Measurements from ENCODE around the gene LUZP2.

GRCh38 chr11:24886880-24887619, 390.2 kb downstream of the LUZP2 start:
- TF ChIP-seq, protein P1, sequence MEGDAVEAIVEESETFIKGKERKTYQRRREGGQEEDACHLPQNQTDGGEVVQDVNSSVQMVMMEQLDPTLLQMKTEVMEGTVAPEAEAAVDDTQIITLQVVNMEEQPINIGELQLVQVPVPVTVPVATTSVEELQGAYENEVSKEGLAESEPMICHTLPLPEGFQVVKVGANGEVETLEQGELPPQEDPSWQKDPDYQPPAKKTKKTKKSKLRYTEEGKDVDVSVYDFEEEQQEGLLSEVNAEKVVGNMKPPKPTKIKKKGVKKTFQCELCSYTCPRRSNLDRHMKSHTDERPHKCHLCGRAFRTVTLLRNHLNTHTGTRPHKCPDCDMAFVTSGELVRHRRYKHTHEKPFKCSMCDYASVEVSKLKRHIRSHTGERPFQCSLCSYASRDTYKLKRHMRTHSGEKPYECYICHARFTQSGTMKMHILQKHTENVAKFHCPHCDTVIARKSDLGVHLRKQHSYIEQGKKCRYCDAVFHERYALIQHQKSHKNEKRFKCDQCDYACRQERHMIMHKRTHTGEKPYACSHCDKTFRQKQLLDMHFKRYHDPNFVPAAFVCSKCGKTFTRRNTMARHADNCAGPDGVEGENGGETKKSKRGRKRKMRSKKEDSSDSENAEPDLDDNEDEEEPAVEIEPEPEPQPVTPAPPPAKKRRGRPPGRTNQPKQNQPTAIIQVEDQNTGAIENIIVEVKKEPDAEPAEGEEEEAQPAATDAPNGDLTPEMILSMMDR (IDR thresholded peaks at IDR 0.05; ENCODE audit: low read length), result no peak
- TF ChIP-seq EZH2 (optimal IDR thresholded peaks at IDR 0.05; ENCODE audit: low read depth, low read length), result no peak
